ENCODE data around the gene MBP.

MBP gene

DNA sequence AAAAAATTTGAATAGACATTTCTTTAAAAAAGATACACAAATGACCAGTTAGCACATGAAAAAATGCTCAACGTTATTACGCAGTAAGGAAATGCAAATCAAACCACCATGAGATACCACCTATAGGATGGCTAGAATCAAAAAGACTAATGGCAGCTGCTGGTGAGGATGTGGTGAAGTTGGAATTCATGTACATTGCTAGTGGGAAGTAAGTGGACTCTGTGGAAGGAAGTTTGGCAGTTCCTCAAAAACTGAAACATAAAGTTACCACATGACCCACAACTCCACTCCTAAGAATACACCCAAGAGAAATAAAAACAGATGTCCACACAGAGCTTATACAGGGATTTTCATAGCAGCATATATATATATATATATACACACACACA, 51.2 kb downstream of the MBP start:
- no peak overlapping the region for H4K5ac ChIP-seq (ENCODE audit: low read length)
- H3K4ac ChIP-seq (ENCODE audit: low read depth, low read length): no peak overlapping the region
- H3K27me3 ChIP-seq (ENCODE audit: insufficient read depth, low read length, poor library complexity): no peaks in the 10 kb centered on the region
- H3K36me3 ChIP-seq (ENCODE audit: control insufficient read depth, insufficient read depth, low read length): no peaks in the 10 kb centered on the region
- no peak overlapping the region for H2BK15ac ChIP-seq (replicated peaks; ENCODE audit: low read depth)
- H3K4me3 ChIP-seq (ENCODE audit: low read length): no peak overlapping the region
- no peak for DNase-seq
- no peak overlapping the region for H3K27ac ChIP-seq (ENCODE audit: low read depth, low read length)
- WGBS (ENCODE audit: extremely low coverage, insufficient coverage, low lambda C conversion rate): no CpG with 5 or more reads among the region's 2 CpGs
- no peak overlapping the region for H3K9ac ChIP-seq (ENCODE audit: low read length)
- no peaks in the 10 kb centered on the region for H3K79me2 ChIP-seq (ENCODE audit: control insufficient read depth, insufficient read depth, low read length)
- H3K18ac ChIP-seq (ENCODE audit: low read length): no peak overlapping the region
- peaks cover 4% of the 10 kb centered on the region for H3K4me1 ChIP-seq (ENCODE audit: control insufficient read depth, low read depth, low read length)
- H3K79me1 ChIP-seq (ENCODE audit: low read length): no peaks in the 10 kb centered on the region
- no peak overlapping the region for H3K23ac ChIP-seq (ENCODE audit: low read length)
- no peak overlapping the region for H3K56ac ChIP-seq (ENCODE audit: low read length)
- H4K8ac ChIP-seq (ENCODE audit: low read depth, low read length): no peak overlapping the region
- H2BK5ac ChIP-seq (ENCODE audit: low read length): no peak overlapping the region
- H2AK5ac ChIP-seq (ENCODE audit: low read length): no peak overlapping the region
- H2BK120ac ChIP-seq (ENCODE audit: low read depth, low read length): no peak overlapping the region
- H3K4me2 ChIP-seq (ENCODE audit: low read length): no peak overlapping the region

DNA sequence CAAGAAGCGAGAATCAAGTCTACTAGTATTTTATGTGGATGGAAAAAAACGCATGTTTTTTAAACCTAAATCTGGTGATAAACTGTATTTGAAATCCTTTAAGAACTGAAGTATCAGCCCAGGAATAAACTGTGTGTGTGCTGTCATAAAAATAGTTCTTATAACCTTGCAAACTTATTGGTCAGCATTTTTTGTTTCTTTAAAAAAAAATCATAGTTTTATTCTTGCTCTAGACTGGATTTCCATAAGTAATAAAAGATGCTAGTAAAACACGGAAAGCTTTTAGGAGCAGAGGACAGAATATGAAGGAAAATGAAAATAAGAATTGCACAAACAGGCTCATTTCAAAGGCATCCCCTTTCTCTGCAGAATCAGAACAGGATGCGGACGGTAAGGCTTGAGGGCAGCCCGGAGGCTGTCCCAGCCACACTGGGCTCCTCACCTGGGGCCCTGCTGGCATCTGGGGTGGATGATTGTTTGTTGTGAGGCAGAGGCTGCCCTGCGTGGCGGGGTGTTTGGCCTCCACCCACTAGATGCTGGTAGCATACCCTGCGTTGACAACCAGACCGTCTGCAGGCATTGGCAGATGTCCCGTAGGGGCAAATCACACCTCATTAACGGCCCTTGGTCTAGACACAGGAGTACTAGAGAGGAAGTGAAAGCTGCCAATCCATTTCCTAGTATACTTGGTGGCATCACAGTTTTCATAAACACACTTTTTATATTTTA, 52.5 kb downstream of the MBP start:
- Histone ChIP-seq H4K8ac (ENCODE audit: low read depth, low read length) (no peak overlapping the region), H3K18ac (ENCODE audit: low read length) (no peak overlapping the region), H3K4me2 (ENCODE audit: low read length) (no peak overlapping the region), H2AK5ac (ENCODE audit: low read length) (no peak overlapping the region), H3K4me1 (ENCODE audit: control insufficient read depth, low read depth, low read length) (peaks cover 4% of the 10 kb centered on the region), H3K4ac (ENCODE audit: low read depth, low read length) (no peak overlapping the region), H3K79me1 (ENCODE audit: low read length) (no peaks in the 10 kb centered on the region), H3K4me3 (ENCODE audit: low read length) (no peak overlapping the region), H3K27ac (ENCODE audit: low read depth, low read length) (no peak overlapping the region), H2BK5ac (ENCODE audit: low read length) (no peak overlapping the region), H2BK15ac (replicated peaks; ENCODE audit: low read depth) (no peak overlapping the region), H3K27me3 (ENCODE audit: insufficient read depth, low read length, poor library complexity) (no peaks in the 10 kb centered on the region), H3K36me3 (ENCODE audit: control insufficient read depth, insufficient read depth, low read length) (no peaks in the 10 kb centered on the region), H3K79me2 (ENCODE audit: control insufficient read depth, insufficient read depth, low read length) (no peaks in the 10 kb centered on the region), H3K23ac (ENCODE audit: low read length) (no peak overlapping the region), H3K56ac (ENCODE audit: low read length) (no peak overlapping the region), H4K5ac (ENCODE audit: low read length) (no peak overlapping the region), H2BK120ac (ENCODE audit: low read depth, low read length) (no peak overlapping the region), H3K9ac (ENCODE audit: low read length) (no peak overlapping the region)
- no peak for DNase-seq
- no CpG with 5 or more reads among the region's 12 CpGs for WGBS (ENCODE audit: extremely low coverage, insufficient coverage, low lambda C conversion rate)

DNA sequence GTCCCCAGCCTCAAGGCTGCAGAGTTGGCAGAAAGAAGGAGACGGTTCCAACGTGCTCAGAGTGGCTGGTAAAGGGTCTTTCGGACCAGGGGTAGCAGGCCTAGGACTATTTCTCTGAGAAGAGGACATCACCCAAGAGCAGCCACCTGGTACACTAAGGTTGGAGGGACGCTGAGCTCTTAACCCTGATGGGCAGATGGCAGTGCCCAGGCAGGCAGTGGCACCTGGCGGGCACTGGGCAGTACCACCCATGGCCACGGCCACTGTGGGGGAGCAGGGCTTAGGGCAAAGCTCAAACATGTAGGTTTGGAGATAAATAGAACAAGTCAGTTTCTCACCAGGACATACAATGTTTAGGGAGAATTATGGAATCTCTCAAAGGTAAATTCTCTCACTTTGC, 53.5 kb downstream of the MBP start:
- H3K56ac ChIP-seq (ENCODE audit: low read length): no peak overlapping the region
- H3K18ac ChIP-seq (ENCODE audit: low read length): no peak overlapping the region
- no peak overlapping the region for H2BK5ac ChIP-seq (ENCODE audit: low read length)
- no peak overlapping the region for H2BK15ac ChIP-seq (replicated peaks; ENCODE audit: low read depth)
- no peak overlapping the region for H2AK5ac ChIP-seq (ENCODE audit: low read length)
- no peak overlapping the region for H3K4me2 ChIP-seq (ENCODE audit: low read length)
- H3K4me1 ChIP-seq (ENCODE audit: control insufficient read depth, low read depth, low read length): peaks cover 4% of the 10 kb centered on the region
- H3K23ac ChIP-seq (ENCODE audit: low read length): peak overlapping the region; percentile 24
- H4K8ac ChIP-seq (ENCODE audit: low read depth, low read length): no peak overlapping the region
- no peak overlapping the region for H3K27ac ChIP-seq (ENCODE audit: low read depth, low read length)
- H3K4ac ChIP-seq (ENCODE audit: low read depth, low read length): no peak overlapping the region
- H3K79me2 ChIP-seq (ENCODE audit: control insufficient read depth, insufficient read depth, low read length): no peaks in the 10 kb centered on the region
- no peak overlapping the region for H3K4me3 ChIP-seq (ENCODE audit: low read length)
- H3K36me3 ChIP-seq (ENCODE audit: control insufficient read depth, insufficient read depth, low read length): no peaks in the 10 kb centered on the region
- H3K27me3 ChIP-seq (ENCODE audit: insufficient read depth, low read length, poor library complexity): no peaks in the 10 kb centered on the region
- H2BK120ac ChIP-seq (ENCODE audit: low read depth, low read length): no peak overlapping the region
- H4K5ac ChIP-seq (ENCODE audit: low read length): no peak overlapping the region
- no CpG with 5 or more reads among the region's 6 CpGs for WGBS (ENCODE audit: extremely low coverage, insufficient coverage, low lambda C conversion rate)
- H3K79me1 ChIP-seq (ENCODE audit: low read length): no peaks in the 10 kb centered on the region
- DNase-seq: no peak
- H3K9ac ChIP-seq (ENCODE audit: low read length): no peak overlapping the region

DNA sequence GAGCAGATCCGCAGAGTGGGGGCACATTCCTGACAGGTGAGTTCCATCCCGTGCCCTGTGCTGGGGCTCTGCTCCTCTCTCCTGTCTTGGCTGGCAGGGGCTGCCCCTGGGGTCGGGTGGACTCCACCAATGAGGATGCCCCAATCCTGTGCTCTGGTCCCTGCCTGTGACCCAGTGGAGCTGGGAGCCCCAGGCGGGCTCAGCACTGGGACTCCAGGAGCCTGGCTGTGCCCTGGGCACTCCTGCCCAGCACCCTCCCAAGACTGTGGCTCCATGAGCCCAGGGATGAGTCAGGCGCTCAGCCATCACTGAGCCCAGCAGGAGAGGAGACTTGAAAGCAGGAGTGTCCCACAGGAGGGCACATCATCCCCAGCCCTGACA, 53.9 kb downstream of the MBP start:
- Histone ChIP-seq H3K4me2 (ENCODE audit: low read length) (no peak overlapping the region), H3K56ac (ENCODE audit: low read length) (no peak overlapping the region), H2BK15ac (replicated peaks; ENCODE audit: low read depth) (no peak overlapping the region), H3K4me3 (ENCODE audit: low read length) (no peak overlapping the region), H2BK5ac (ENCODE audit: low read length) (no peak overlapping the region), H3K18ac (ENCODE audit: low read length) (no peak overlapping the region), H3K79me2 (ENCODE audit: control insufficient read depth, insufficient read depth, low read length) (no peaks in the 10 kb centered on the region), H3K4ac (ENCODE audit: low read depth, low read length) (no peak overlapping the region), H4K8ac (ENCODE audit: low read depth, low read length) (no peak overlapping the region), H3K23ac (ENCODE audit: low read length) (peak overlapping the region; percentile 24), H3K27ac (ENCODE audit: low read depth, low read length) (no peak overlapping the region), H4K5ac (ENCODE audit: low read length) (no peak overlapping the region), H3K79me1 (ENCODE audit: low read length) (no peaks in the 10 kb centered on the region), H3K27me3 (ENCODE audit: insufficient read depth, low read length, poor library complexity) (no peaks in the 10 kb centered on the region), H3K4me1 (ENCODE audit: control insufficient read depth, low read depth, low read length) (peaks cover 4% of the 10 kb centered on the region), H2AK5ac (ENCODE audit: low read length) (no peak overlapping the region), H3K36me3 (ENCODE audit: control insufficient read depth, insufficient read depth, low read length) (no peaks in the 10 kb centered on the region), H3K9ac (ENCODE audit: low read length) (no peak overlapping the region), H2BK120ac (ENCODE audit: low read depth, low read length) (no peak overlapping the region)
- DNase-seq: no peak
- WGBS (ENCODE audit: extremely low coverage, insufficient coverage, low lambda C conversion rate): no CpG with 5 or more reads among the region's 5 CpGs

DNA sequence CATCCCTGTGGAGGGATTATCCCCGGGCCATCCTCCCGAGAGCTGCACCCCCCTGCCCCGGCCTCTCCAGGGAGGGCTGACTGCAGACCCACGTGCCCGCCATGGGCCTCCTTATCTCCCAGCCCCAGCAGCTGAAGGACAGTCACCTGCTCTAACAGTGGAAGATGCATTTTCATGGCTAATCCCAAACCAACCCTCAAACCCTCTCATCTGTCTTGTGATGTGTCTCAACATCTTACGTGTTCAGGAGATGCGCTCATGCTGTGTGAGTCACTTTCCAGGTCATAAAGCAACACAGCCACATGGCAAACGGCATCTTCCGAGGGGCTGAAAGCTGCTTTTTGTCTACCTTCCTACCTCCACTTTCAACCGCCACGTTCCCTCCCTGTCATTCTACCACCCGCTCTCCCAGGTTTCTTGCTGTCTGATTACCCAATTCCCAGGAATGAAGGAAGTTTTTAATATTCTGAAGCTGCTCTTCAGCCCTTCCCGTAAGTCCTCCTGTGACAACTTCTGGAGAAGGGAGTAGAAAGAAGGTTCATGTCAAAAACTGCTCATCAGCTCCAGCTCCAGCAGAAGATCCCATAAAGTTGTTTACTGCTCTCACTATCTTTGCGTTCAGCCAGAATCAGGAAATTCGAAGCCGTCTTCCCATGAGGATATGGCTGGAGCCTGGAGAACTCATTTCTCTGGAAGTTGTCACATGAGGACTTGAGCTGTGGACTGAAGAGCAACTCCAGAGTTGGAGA, 54.5 kb downstream of the MBP start:
- no peak overlapping the region for H2BK5ac ChIP-seq (ENCODE audit: low read length)
- H4K5ac ChIP-seq (ENCODE audit: low read length): no peak overlapping the region
- peaks cover 4% of the 10 kb centered on the region for H3K4me1 ChIP-seq (ENCODE audit: control insufficient read depth, low read depth, low read length)
- no peaks in the 10 kb centered on the region for H3K27me3 ChIP-seq (ENCODE audit: insufficient read depth, low read length, poor library complexity)
- no peaks in the 10 kb centered on the region for H3K79me2 ChIP-seq (ENCODE audit: control insufficient read depth, insufficient read depth, low read length)
- DNase-seq: no peak
- no peaks in the 10 kb centered on the region for H3K36me3 ChIP-seq (ENCODE audit: control insufficient read depth, insufficient read depth, low read length)
- H3K79me1 ChIP-seq (ENCODE audit: low read length): no peaks in the 10 kb centered on the region
- H3K4me3 ChIP-seq (ENCODE audit: low read length): no peak overlapping the region
- no peak overlapping the region for H3K56ac ChIP-seq (ENCODE audit: low read length)
- H3K23ac ChIP-seq (ENCODE audit: low read length): no peak overlapping the region
- no peak overlapping the region for H3K27ac ChIP-seq (ENCODE audit: low read depth, low read length)
- H2BK120ac ChIP-seq (ENCODE audit: low read depth, low read length): no peak overlapping the region
- H3K4me2 ChIP-seq (ENCODE audit: low read length): no peak overlapping the region
- no peak overlapping the region for H3K18ac ChIP-seq (ENCODE audit: low read length)
- no CpG with 5 or more reads among the region's 16 CpGs for whole genome bisulfite sequencing (ENCODE audit: extremely low coverage, insufficient coverage, low lambda C conversion rate)
- no peak overlapping the region for H2BK15ac ChIP-seq (replicated peaks; ENCODE audit: low read depth)
- no peak overlapping the region for H4K8ac ChIP-seq (ENCODE audit: low read depth, low read length)
- H3K9ac ChIP-seq (ENCODE audit: low read length): no peak overlapping the region
- H3K4ac ChIP-seq (ENCODE audit: low read depth, low read length): no peak overlapping the region
- H2AK5ac ChIP-seq (ENCODE audit: low read length): no peak overlapping the region

Data from mesendoderm (in vitro differentiated cells).